SK-N-SH treated with all-trans-retinoic acid at 6 μM for 48 hours (cell line): ENCODE measurements around the gene INHBC.

Experiments
- PATZ1 ChIP-seq: fragments of 250-450 bp; sonication (Bioruptor Pico); IDR thresholded peaks from 2 replicates; pipeline ENCODE4 v1.8.0; 2020; ENCODE audit warnings: mild to moderate bottlenecking, moderate library complexity, borderline replicate concordance
- POU6F1 ChIP-seq: fragments of 250-450 bp; sonication (Bioruptor Pico); IDR thresholded peaks from 2 replicates; pipeline ENCODE4 v1.8.0; 2021; ENCODE audit warnings: low read depth, mild to moderate bottlenecking, moderate library complexity, borderline replicate concordance
- TOX ChIP-seq: fragments of 250-450 bp; sonication (Bioruptor Pico); IDR thresholded peaks from 2 replicates; pipeline ENCODE4 v1.8.0; 2021; ENCODE audit warnings: mild to moderate bottlenecking, moderate library complexity, borderline replicate concordance
- ZNF70 ChIP-seq: fragments of 450-650 bp; formaldehyde crosslinking; IDR thresholded peaks from 2 replicates; pipeline ENCODE4 v1.5.0; 2020; ENCODE audit warnings: mild to moderate bottlenecking, moderate library complexity

GRCh38 chr12:57446292-57446960, 11.8 kb downstream of the INHBC start:
- TF ChIP-seq ZNF70 (no peak), TOX (no peak), PATZ1 (CRISPR knock-in tag) (no peak), POU6F1 (CRISPR knock-in tag) (no peak)
